Left ventricle myocardium inferior (tissue), 1 donor: ENCODE results near the gene SGSH. TPM values are rescaled to one million over a fixed set of nuclear protein-coding genes. Genes with fewer than 3 reads are reported as not detected.

Source experiments
- DNase-seq: peaks from one replicate; pipeline ENCODE4 v3.0.0-alpha.2; 2020
- H3K27ac ChIP-seq: fragments of 200-600 bp; replicated peaks from 2 replicates; pipeline ENCODE4 v1.8.0; 2021
- H3K27me3 ChIP-seq: fragments of 200-600 bp; 2 replicates; pipeline ENCODE4 v1.8.0; 2021; ENCODE audit warnings: low read depth
- H3K36me3 ChIP-seq: fragments of 200-600 bp; 2 replicates; pipeline ENCODE4 v1.8.0; 2021
- H3K4me1 ChIP-seq: fragments of 200-600 bp; 2 replicates; pipeline ENCODE4 v1.8.0; 2021
- H3K4me3 ChIP-seq: fragments of 200-600 bp; 2 replicates; pipeline ENCODE4 v1.8.0; 2021; ENCODE audit warnings: mild to moderate bottlenecking, moderate library complexity
- H3K9me3 ChIP-seq: fragments of 200-600 bp; replicated peaks from 2 replicates; pipeline ENCODE4 v1.8.0; 2021
- CTCF ChIP-seq: fragments of 200-600 bp; IDR thresholded peaks from 2 replicates; pipeline ENCODE4 v1.8.0; 2021; ENCODE audit warnings: antibody characterized with exemption, mild to moderate bottlenecking, borderline replicate concordance
- intact Hi-C: fragments of 100-400 bp; cut with micrococcal nuclease; formaldehyde crosslinking; loops from one replicate; pipeline ENCODE4 v1.11.0; 2022
- total RNA-seq: library from RNA; stranded (reverse); fragmentation: NEBNext Ultra II Directional; extraction: Animal tissue kit (Norgen Biotek cat#: 25700); gene quantifications from one replicate; pipeline ENCODE4 v1.2.1, GENCODE V29; 2021
- donor health status: DM: no; HTN: yes; CAD: no; lungs with severe emphysema.

Gene SGSH
- total RNA-seq, 1 donor from 2014 or later = 10.9 TPM

DNA sequence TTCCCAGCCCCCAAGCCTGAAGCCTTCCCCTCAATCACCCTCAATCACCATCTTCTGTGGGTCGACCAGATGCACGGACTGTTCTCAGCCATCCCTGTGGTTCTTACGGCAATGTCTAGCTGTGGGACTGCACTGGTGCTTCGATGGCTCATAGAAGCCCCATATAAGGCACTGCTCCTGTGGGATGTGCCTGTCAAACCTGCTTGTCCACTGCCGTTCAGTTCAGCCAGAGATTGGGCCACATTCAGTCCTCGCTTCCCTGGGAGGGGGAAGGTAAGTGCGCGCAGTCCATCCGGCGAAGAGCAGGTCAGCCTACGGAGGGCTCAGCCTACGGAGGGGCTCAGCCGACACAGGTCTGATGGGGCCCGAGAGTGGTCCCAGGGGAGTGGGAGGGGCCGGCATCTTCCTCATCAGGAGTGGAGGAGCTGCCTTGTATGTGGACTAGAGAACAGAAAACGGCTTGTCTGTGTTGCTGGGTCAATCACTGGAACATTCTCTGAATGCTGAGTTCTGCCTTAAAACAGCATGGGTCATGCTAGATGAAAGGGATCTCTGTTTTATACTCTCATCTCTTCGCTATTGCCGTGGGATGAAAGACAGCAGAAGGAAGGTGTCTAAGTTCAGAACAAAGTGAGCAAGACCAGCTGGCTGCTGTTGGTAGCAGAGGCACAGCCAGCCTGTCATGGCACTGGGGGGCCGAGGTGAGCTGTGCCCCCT lies 50.2 kb downstream of the SGSH start, which contains the start of gene CARD14:
CARD14 (plus strand) TSS at position 247 of the 717 bp plus-strand sequence. CDS start 11,409 bp downstream, outside the sequence.
- no peak for DNase-seq
- intact Hi-C loops = no loop called here
- H3K4me3 ChIP-seq = no peak within 1 kb of the TSS
- H3K27ac ChIP-seq = no peak within 1 kb of the TSS
- peaks cover 29% of the 10 kb centered on the region for H3K27me3 ChIP-seq
- no peaks in the 10 kb centered on the region for H3K4me1 ChIP-seq
- no peaks in the 10 kb centered on the region for H3K36me3 ChIP-seq
- H3K9me3 ChIP-seq = no peaks in the 10 kb centered on the region
- TF ChIP-seq CTCF = no peak

DNA sequence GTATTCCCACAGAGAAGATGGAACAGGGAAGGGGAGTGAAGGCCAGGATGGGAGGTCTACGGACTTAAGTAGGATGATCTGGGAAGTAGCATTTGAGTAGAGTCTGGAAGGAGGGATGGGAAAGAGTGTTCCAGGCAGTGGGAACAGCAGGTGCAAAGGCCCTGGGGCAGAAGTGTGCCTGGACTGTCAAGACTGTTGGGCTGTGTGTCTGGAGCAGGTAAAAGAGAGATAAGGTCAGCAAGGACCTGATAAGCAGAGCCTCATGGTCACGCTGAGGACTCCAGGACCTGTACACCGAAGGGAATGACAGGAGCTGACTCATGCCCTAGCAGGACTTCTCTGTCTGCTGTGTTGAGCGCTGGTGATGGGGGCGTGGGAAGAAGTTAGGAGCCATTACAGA lies 51.0 kb downstream of the SGSH start:
- Histone ChIP-seq H3K27me3 (peaks cover 29% of the 10 kb centered on the region), H3K4me1 (no peaks in the 10 kb centered on the region), H3K9me3 (no peaks in the 10 kb centered on the region), H3K36me3 (no peaks in the 10 kb centered on the region), H3K27ac (no peak overlapping the region), H3K4me3 (no peak overlapping the region)
- intact Hi-C loops = no loop called here
- no peak for DNase-seq
- no peak for TF ChIP-seq CTCF

DNA sequence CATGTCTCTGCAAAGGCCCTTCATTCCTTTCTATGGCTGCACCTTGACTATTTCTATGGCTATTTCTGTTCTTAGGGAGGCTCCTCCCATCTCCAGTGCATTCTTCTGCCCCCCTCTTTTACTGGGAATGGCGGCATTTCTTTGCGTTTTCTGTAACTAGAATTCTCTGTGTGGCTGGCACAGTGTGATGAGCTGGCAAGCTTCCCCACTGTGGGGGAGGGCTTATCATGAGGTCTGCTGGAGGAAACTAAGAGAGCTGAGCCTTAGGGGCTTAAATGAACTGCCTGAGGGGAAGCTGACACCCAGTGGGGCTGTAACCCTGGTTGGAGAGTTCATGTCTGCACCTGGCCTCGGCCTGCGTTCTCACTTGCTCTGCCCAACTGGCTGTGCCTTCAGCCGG lies 51.8 kb downstream of the SGSH start:
- no peak for TF ChIP-seq CTCF
- Histone ChIP-seq H3K27ac (no peak overlapping the region), H3K4me3 (no peak overlapping the region), H3K9me3 (no peaks in the 10 kb centered on the region), H3K36me3 (no peaks in the 10 kb centered on the region), H3K4me1 (no peaks in the 10 kb centered on the region), H3K27me3 (peaks cover 29% of the 10 kb centered on the region)
- intact Hi-C loops = no loop called here
- no peak for DNase-seq

DNA sequence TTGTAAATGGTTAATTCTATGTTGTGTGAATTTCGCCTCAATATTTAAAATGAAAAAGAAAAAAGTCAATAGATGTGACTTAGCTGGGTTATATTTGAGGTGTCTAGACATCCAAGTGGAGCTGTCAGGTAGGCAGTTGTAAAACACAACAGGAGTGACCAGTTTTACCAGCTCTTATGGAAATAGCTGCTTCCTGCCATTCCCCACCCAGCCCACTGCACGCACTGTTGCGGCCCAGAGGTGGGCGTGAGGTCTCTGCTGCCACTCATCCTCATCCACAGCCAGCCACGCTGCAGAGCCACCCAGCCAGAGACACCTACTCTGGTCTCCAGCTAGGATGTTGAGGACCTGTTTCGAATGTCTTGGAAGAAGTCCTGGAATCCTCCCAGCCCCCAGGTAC lies 53.7 kb downstream of the SGSH start:
- Histone ChIP-seq H3K4me1 (no peaks in the 10 kb centered on the region), H3K27me3 (peaks cover 24% of the 10 kb centered on the region), H3K4me3 (no peak overlapping the region), H3K36me3 (no peaks in the 10 kb centered on the region), H3K27ac (no peak overlapping the region), H3K9me3 (no peaks in the 10 kb centered on the region)
- TF ChIP-seq CTCF = no peak
- DNase-seq = no peak
- intact Hi-C loops = no loop called here

DNA sequence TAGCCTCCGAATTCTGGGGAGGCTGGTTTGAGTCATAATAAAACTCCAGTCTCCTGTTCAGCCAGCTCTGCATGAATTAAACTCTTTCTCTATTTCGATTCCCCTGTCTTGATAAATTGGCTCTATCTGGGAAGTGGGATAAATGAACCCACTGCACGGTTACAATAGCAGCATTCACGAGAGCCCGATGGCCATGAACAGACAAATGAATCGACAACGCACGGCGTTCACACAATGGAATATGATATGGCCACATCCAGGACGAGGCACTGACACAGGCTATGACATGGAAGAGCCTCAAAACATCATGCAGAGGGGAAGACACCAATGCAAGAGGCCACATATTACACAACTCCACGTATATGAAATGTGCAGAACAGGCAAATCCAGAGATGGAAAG lies 55.9 kb downstream of the SGSH start:
- no peaks in the 10 kb centered on the region for H3K36me3 ChIP-seq
- no peak for DNase-seq
- no peaks in the 10 kb centered on the region for H3K4me1 ChIP-seq
- no peak for TF ChIP-seq CTCF
- H3K27ac ChIP-seq = no peak overlapping the region
- peaks cover 24% of the 10 kb centered on the region for H3K27me3 ChIP-seq
- no peak overlapping the region for H3K4me3 ChIP-seq
- intact Hi-C loops = no loop called here
- H3K9me3 ChIP-seq = no peaks in the 10 kb centered on the region
